HepG2 (cell line): ENCODE measurements around the gene SAMD10. TPM values are rescaled to one million over a fixed set of nuclear protein-coding genes. Genes with fewer than 3 reads are reported as not detected.

ENCODE experiments used
- EED ChIP-seq: sonication (generic); formaldehyde crosslinking; IDR thresholded peaks from 2 replicates; pipeline ENCODE4 v1.5.0; 2020; ENCODE audit warnings: mild to moderate bottlenecking, missing genetic modification reagents
- GATA4 ChIP-seq: sonication (generic); IDR thresholded peaks from 2 replicates; pipeline ENCODE4 v1.6.1; 2016; ENCODE audit warnings: antibody characterized with exemption, low read depth, borderline replicate concordance
- ISX ChIP-seq: sonication (generic); formaldehyde crosslinking; conservative IDR thresholded peaks from 2 replicates; pipeline ENCODE4 v1.5.0; 2020; ENCODE audit warnings: missing genetic modification reagents
- JUN ChIP-seq: sonication (generic); formaldehyde crosslinking; IDR thresholded peaks from 2 replicates; pipeline ENCODE4 v1.4.0; 2020; ENCODE audit warnings: mild to moderate bottlenecking, missing genetic modification reagents
- KAT2B ChIP-seq: fragments of 150-350 bp; IDR thresholded peaks from 2 replicates; pipeline ENCODE4 v1.6.1; 2014; ENCODE audit warnings: low read depth, low read length, borderline replicate concordance
- MLLT10 ChIP-seq: sonication (generic); formaldehyde crosslinking; IDR thresholded peaks from 2 replicates; pipeline ENCODE4 v1.4.0; 2020; ENCODE audit warnings: missing genetic modification reagents
- MTF1 ChIP-seq: sonication (generic); formaldehyde crosslinking; IDR thresholded peaks from 2 replicates; pipeline ENCODE4 v1.5.0; 2020; ENCODE audit warnings: missing genetic modification reagents
- NFKB2 ChIP-seq: sonication (generic); formaldehyde crosslinking; IDR thresholded peaks from 2 replicates; pipeline ENCODE4 v1.4.0; 2020; ENCODE audit warnings: missing genetic modification reagents, borderline replicate concordance
- NKX3-1 ChIP-seq: sonication (generic); formaldehyde crosslinking; IDR thresholded peaks from 2 replicates; pipeline ENCODE4 v1.5.0; 2020; ENCODE audit warnings: missing genetic modification reagents
- PHB2 ChIP-seq: fragments of 450-650 bp; IDR thresholded peaks from 2 replicates; pipeline ENCODE4 v1.6.1; 2018; ENCODE audit not compliant: partially characterized antibody
- REXO4 ChIP-seq: sonication (generic); formaldehyde crosslinking; IDR thresholded peaks from 2 replicates; pipeline ENCODE4 v1.8.0; 2022; ENCODE audit warnings: missing genetic modification reagents, mild to moderate bottlenecking, borderline replicate concordance
- RXRB ChIP-seq: IDR thresholded peaks from 2 replicates; pipeline ENCODE4 v1.6.1; 2016; ENCODE audit warnings: borderline replicate concordance, missing genetic modification reagents, missing compliant biosample characterization
- SIN3A ChIP-seq: IDR thresholded peaks from 2 replicates; pipeline ENCODE4 v1.6.1; 2011; ENCODE audit warnings: low read depth, mild to moderate bottlenecking, control low read depth, low read length, borderline replicate concordance
- SMAD9 ChIP-seq: sonication (generic); formaldehyde crosslinking; IDR thresholded peaks from 2 replicates; pipeline ENCODE4 v1.5.1; 2020; ENCODE audit warnings: mild to moderate bottlenecking, missing genetic modification reagents
- SRSF1 ChIP-seq: fragments of 200-400 bp; formaldehyde crosslinking; optimal IDR thresholded peaks from 2 replicates; pipeline ENCODE3; 2017; ENCODE audit warnings: mild to moderate bottlenecking, low read depth, low read length, moderate library complexity
- TARDBP ChIP-seq: sonication (generic); formaldehyde crosslinking; IDR thresholded peaks from 2 replicates; pipeline ENCODE4 v1.8.0; 2022; ENCODE audit warnings: mild to moderate bottlenecking, missing genetic modification reagents
- TBX3 ChIP-seq: fragments of 450-650 bp; IDR thresholded peaks from 2 replicates; pipeline ENCODE4 v1.6.1; 2017; ENCODE audit warnings: antibody characterized with exemption, mild to moderate bottlenecking, inconsistent platforms, borderline replicate concordance
- ZBTB21 ChIP-seq: sonication (generic); formaldehyde crosslinking; IDR thresholded peaks from 2 replicates; pipeline ENCODE4 v1.4.0; 2020; ENCODE audit warnings: missing genetic modification reagents
- ZIK1 ChIP-seq: sonication (generic); formaldehyde crosslinking; IDR thresholded peaks from 2 replicates; pipeline ENCODE4 v1.5.0; 2020; ENCODE audit warnings: mild to moderate bottlenecking, low read depth, missing genetic modification reagents, borderline replicate concordance
- ZNF264 ChIP-seq: sonication (generic); formaldehyde crosslinking; IDR thresholded peaks from 2 replicates; pipeline ENCODE4 v1.4.0; 2020; ENCODE audit warnings: missing genetic modification reagents
- ZNF30 ChIP-seq: sonication (generic); formaldehyde crosslinking; IDR thresholded peaks from 2 replicates; pipeline ENCODE4 v1.5.0; 2020; ENCODE audit warnings: mild to moderate bottlenecking, missing genetic modification reagents
- ZNF335 ChIP-seq: sonication (generic); formaldehyde crosslinking; IDR thresholded peaks from 2 replicates; pipeline ENCODE4 v1.4.0; 2020; ENCODE audit warnings: missing genetic modification reagents
- ZNF350 ChIP-seq: sonication (generic); formaldehyde crosslinking; IDR thresholded peaks from 2 replicates; pipeline ENCODE4 v1.4.0; 2020; ENCODE audit warnings: mild to moderate bottlenecking, low read depth, missing genetic modification reagents, borderline replicate concordance
- ZNF383 ChIP-seq: sonication (generic); formaldehyde crosslinking; IDR thresholded peaks from 2 replicates; pipeline ENCODE4 v1.4.0; 2020; ENCODE audit warnings: missing genetic modification reagents, mild to moderate bottlenecking, borderline replicate concordance
- ZNF530 ChIP-seq: sonication (generic); formaldehyde crosslinking; IDR thresholded peaks from 2 replicates; pipeline ENCODE4 v1.5.0; 2020; ENCODE audit warnings: low read depth, mild to moderate bottlenecking, missing genetic modification reagents
- ZNF598 ChIP-seq: sonication (generic); formaldehyde crosslinking; IDR thresholded peaks from 2 replicates; pipeline ENCODE4 v1.5.1; 2020; ENCODE audit warnings: mild to moderate bottlenecking, missing genetic modification reagents, borderline replicate concordance
- ZNF75D ChIP-seq: sonication (generic); formaldehyde crosslinking; IDR thresholded peaks from 2 replicates; pipeline ENCODE4 v1.8.1; 2023; ENCODE audit warnings: missing genetic modification reagents, mild to moderate bottlenecking, borderline replicate concordance
- ZNF788 ChIP-seq: sonication (generic); formaldehyde crosslinking; IDR thresholded peaks from 2 replicates; pipeline ENCODE4 v1.5.0; 2020; ENCODE audit warnings: mild to moderate bottlenecking, missing genetic modification reagents, borderline replicate concordance
- ZNF792 ChIP-seq: IDR thresholded peaks from 2 replicates; pipeline ENCODE4 v1.6.1; 2016
- polyA plus RNA-seq, 8 experiments: library from polyadenylated mRNA; depleted of rRNA in 3 of 8; stranded (reverse) in 7 of 8; unstranded in 1 of 8; fragments of >200 nt; fragmentation: Illumina TruSeq in 4 of 8; extraction: Trizol in 4 of 8; gene quantifications; 2 replicates each; pipeline versions ENCODE4 v1.2.1 to v1.2.3, GENCODE V29; 2011 to 2016; ENCODE audit warnings: low read depth in 4 of 8, missing spikeins in 1 of 8, mixed read lengths in 1 of 8; ENCODE audit not compliant: insufficient read depth in 1 of 8
- total RNA-seq, 5 experiments: library from RNA; depleted of rRNA; stranded (reverse); fragments of >200 nt; fragmentation: Illumina TruSeq; extraction: Trizol; gene quantifications; 2 replicates each; pipeline ENCODE4 v1.2.3, GENCODE V29; 2016; ENCODE audit warnings: low read depth in 1 of 5
- TF ChIP-seq, protein P1 (sequence below): sonication (generic); formaldehyde crosslinking; IDR thresholded peaks from 2 replicates; pipeline ENCODE4 v1.9.0; 2021; ENCODE audit warnings: missing genetic modification reagents, borderline replicate concordance
- TF ChIP-seq, protein P2 (sequence below): sonication (generic); formaldehyde crosslinking; IDR thresholded peaks from 2 replicates; pipeline ENCODE4 v1.8.1; 2023; ENCODE audit warnings: mild to moderate bottlenecking, inconsistent platforms, moderate library complexity, missing genetic modification reagents, borderline replicate concordance

The SAMD10 gene
- total and polyA plus RNA-seq, 2 of the 13 experiments (the other 11 are each of a cell fraction or from before 2014, with no cell fraction given), result 6.1 to 11.0 TPM

DNA sequence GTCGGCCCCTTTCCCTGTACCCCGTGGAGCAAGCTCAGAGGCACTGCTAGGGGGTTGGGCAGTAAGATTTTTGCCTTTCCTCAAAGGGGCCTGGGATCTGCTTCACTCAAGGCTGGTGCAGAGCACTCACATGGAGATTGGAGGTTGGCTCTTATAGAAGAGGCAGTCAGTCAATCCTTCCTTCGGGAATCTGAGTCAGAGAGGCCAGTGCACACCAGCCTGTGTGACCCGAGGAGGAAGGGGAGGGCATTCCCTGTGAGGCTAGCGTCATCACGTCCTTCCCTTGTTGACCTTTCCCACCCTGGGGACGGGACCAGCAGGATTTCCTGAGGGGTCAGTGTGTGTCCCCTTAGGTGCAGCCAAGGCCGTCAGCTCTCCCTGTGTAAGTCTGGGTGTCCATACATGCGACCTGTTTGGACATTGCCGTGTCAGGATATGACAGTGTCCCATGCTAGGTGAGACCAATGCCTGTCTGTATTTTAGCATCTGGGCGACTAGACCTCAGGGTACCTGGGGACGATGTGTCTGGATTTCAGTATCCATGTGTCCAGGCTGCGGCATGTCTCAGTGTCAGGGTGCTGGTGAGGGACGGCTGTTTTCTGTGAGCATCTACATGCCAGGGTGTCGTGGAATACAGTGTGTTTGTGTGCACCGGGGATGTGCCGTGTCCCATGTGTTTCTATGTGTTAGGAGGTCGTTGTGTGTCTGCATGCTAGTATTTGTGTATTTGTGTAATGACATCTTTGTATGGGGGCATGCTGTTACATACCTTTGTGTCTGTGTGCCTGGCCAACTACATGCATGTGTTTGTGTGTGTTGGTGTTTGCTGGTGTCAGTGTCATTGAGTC, 6.9 kb downstream of the SAMD10 start (continued):
- peak; percentile 61; the same call in 1 of the 2 replicates for TF ChIP-seq RXRB (CRISPR knock-in tag)
- TF ChIP-seq REXO4 (CRISPR knock-in tag), result no peak
- no peak for TF ChIP-seq ZNF530
- TF ChIP-seq TARDBP (CRISPR knock-in tag), result no peak
- TF ChIP-seq ZNF30 (CRISPR knock-in tag), result no peak
- TF ChIP-seq SIN3A, result 0 out of 2 replicates have a peak, but pooled peaks have one; percentile 17
- TF ChIP-seq TBX3, result 0 out of 2 replicates have a peak, but pooled peaks have one; percentile 43
- TF ChIP-seq KAT2B, result no peak
- TF ChIP-seq, protein P1, sequence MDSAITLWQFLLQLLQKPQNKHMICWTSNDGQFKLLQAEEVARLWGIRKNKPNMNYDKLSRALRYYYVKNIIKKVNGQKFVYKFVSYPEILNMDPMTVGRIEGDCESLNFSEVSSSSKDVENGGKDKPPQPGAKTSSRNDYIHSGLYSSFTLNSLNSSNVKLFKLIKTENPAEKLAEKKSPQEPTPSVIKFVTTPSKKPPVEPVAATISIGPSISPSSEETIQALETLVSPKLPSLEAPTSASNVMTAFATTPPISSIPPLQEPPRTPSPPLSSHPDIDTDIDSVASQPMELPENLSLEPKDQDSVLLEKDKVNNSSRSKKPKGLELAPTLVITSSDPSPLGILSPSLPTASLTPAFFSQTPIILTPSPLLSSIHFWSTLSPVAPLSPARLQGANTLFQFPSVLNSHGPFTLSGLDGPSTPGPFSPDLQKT (CRISPR knock-in tag), result no peak
- no peak for TF ChIP-seq ZNF335
- no peak for TF ChIP-seq GATA4
- no peak for TF ChIP-seq JUN (CRISPR knock-in tag)
- TF ChIP-seq ZNF383, result no peak
- TF ChIP-seq NFKB2 (CRISPR knock-in tag), result peak; percentile 87; the same call in 1 of the 2 replicates
- TF ChIP-seq MLLT10, result no peak
- TF ChIP-seq PHB2, result no peak
- TF ChIP-seq ISX (CRISPR knock-in tag), result no peak
- 0 out of 2 replicates have a peak, but pooled peaks have one; percentile 12 for TF ChIP-seq ZNF598
- TF ChIP-seq ZBTB21 (CRISPR knock-in tag), result no peak
- peak; percentile 49; the same call in 1 of the 2 replicates for TF ChIP-seq ZNF350 (CRISPR knock-in tag)
- TF ChIP-seq ZNF75D (CRISPR knock-in tag), result no peak
- no peak for TF ChIP-seq ZNF792
- TF ChIP-seq, protein P2, sequence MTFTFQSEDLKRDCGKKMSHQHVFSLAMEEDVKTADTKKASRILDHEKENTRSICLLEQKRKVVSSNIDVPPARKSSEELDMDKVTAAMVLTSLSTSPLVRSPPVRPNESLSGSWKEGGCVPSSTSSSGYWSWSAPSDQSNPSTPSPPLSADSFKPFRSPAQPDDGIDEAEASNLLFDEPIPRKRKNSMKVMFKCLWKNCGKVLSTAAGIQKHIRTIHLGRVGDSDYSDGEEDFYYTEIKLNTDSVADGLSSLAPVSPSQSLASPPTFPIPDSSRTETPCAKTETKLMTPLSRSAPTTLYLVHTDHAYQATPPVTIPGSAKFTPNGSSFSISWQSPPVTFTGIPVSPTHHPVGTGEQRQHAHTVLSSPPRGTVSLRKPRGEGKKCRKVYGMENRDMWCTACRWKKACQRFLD, result 0 out of 2 replicates have a peak, but pooled peaks have one; percentile 83
- no peak for TF ChIP-seq MTF1 (CRISPR knock-in tag)
- TF ChIP-seq SMAD9 (CRISPR knock-in tag), result no peak
- TF ChIP-seq EED (CRISPR knock-in tag), result no peak
- no peak for TF ChIP-seq SRSF1
- no peak; the same call in 1 of the 2 replicates for TF ChIP-seq ZNF788
- TF ChIP-seq ZIK1 (CRISPR knock-in tag), result no peak
- TF ChIP-seq NKX3-1 (CRISPR knock-in tag), result no peak
- no peak for TF ChIP-seq ZNF264 (CRISPR knock-in tag)
